ENCODE data around the gene ACBD6. TPM values are rescaled to one million over a fixed set of nuclear protein-coding genes. Genes with fewer than 3 reads are reported as not detected.
A peak's percentile ranks its signal among the peaks of the same experiment; 100 is the strongest.

The ACBD6 gene
- total and polyA plus RNA-seq, 2 experiments from 2014 or later: 75.7 to 88.8 TPM

DNA sequence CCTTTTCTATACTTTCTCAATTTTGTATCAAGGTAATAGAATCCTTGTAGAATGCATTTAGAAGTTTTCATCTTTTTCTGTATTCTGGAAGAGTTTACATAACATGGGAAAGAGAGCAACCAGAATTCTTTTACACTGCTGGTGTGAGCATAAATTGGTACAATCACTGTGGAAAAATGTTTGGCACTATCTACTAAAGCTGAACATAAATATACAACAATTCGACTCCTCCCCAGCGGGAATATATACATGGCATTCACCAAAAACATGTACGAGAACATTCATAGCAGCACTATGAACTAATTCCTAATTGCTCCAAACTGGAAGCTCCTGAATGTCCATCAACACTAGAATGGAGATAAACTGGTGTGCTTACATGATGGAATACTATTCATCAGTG lies 1.8 kb upstream of the ACBD6 start (continued):
- no peak for TF ChIP-seq JUNB (IDR thresholded peaks at IDR 0.05; ENCODE audit: unreplicated experiment)
- no peak for TF ChIP-seq ZNF331 (CRISPR knock-in tag; IDR thresholded peaks at IDR 0.05; ENCODE audit: low read depth)
- TF ChIP-seq NANOG (IDR thresholded peaks at IDR 0.05; ENCODE audit: borderline replicate concordance): no peak
- TF ChIP-seq STAT1 (IDR thresholded peaks at IDR 0.05; ENCODE audit: unreplicated experiment): no peak
- TF ChIP-seq ZNF114 (CRISPR knock-in tag; IDR thresholded peaks at IDR 0.05): no peak
- no peak for TF ChIP-seq CREB1 (CRISPR knock-in tag; IDR thresholded peaks at IDR 0.05; ENCODE audit: low read depth)

DNA sequence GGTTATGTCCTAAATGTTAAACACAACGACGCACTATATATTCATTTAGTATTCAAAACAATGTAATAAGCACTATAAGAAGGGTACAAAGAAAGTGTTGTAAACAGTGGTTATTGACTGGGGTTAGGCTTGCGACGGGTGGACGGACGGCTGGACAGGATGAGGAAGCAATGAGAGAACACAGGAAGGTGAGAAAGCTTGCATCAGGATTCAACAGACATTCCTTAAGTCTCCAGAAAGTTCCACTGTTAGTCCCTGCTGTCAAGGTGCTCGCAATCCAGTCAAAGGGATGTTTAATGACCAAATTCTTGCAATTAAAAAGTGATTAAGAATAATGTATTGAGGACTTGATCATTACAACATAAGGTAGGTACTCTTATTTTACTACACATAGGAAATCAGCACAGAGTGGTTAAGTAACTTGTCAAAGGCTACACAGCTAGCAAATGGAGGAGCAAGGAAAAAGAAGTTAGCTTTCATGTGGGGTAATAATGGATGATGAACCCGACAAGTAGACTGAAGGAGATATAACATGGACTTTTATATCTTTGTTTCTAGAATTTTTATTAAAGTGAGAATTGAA lies 994 bp upstream of the ACBD6 start:
- DNase-seq (ENCODE audit: low spot score): no peak
- H3K9me2 ChIP-seq (ENCODE audit: insufficient read depth): no peaks in the 10 kb centered on the region; the same call in 1 of the 2 replicates
- peak overlapping the region; percentile 96 for H3K27ac ChIP-seq (ENCODE audit: low read depth)
- peaks cover 36% of the 10 kb centered on the region for H3K79me2 ChIP-seq (replicated peaks; ENCODE audit: insufficient read depth)
- H2AFZ ChIP-seq: peak overlapping the region; percentile 99
- H4K20me1 ChIP-seq (replicated peaks; ENCODE audit: insufficient read depth): no peaks in the 10 kb centered on the region
- TF ChIP-seq, protein P1, sequence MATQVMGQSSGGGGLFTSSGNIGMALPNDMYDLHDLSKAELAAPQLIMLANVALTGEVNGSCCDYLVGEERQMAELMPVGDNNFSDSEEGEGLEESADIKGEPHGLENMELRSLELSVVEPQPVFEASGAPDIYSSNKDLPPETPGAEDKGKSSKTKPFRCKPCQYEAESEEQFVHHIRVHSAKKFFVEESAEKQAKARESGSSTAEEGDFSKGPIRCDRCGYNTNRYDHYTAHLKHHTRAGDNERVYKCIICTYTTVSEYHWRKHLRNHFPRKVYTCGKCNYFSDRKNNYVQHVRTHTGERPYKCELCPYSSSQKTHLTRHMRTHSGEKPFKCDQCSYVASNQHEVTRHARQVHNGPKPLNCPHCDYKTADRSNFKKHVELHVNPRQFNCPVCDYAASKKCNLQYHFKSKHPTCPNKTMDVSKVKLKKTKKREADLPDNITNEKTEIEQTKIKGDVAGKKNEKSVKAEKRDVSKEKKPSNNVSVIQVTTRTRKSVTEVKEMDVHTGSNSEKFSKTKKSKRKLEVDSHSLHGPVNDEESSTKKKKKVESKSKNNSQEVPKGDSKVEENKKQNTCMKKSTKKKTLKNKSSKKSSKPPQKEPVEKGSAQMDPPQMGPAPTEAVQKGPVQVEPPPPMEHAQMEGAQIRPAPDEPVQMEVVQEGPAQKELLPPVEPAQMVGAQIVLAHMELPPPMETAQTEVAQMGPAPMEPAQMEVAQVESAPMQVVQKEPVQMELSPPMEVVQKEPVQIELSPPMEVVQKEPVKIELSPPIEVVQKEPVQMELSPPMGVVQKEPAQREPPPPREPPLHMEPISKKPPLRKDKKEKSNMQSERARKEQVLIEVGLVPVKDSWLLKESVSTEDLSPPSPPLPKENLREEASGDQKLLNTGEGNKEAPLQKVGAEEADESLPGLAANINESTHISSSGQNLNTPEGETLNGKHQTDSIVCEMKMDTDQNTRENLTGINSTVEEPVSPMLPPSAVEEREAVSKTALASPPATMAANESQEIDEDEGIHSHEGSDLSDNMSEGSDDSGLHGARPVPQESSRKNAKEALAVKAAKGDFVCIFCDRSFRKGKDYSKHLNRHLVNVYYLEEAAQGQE (IDR thresholded peaks at IDR 0.05; ENCODE audit: unreplicated experiment): no peak
- TF ChIP-seq NANOG (IDR thresholded peaks at IDR 0.05; ENCODE audit: borderline replicate concordance) (no peak), JUNB (IDR thresholded peaks at IDR 0.05; ENCODE audit: unreplicated experiment) (no peak), CREB1 (CRISPR knock-in tag; IDR thresholded peaks at IDR 0.05; ENCODE audit: low read depth) (no peak), ZNF114 (CRISPR knock-in tag; IDR thresholded peaks at IDR 0.05) (no peak)
- TF ChIP-seq, protein P2, sequence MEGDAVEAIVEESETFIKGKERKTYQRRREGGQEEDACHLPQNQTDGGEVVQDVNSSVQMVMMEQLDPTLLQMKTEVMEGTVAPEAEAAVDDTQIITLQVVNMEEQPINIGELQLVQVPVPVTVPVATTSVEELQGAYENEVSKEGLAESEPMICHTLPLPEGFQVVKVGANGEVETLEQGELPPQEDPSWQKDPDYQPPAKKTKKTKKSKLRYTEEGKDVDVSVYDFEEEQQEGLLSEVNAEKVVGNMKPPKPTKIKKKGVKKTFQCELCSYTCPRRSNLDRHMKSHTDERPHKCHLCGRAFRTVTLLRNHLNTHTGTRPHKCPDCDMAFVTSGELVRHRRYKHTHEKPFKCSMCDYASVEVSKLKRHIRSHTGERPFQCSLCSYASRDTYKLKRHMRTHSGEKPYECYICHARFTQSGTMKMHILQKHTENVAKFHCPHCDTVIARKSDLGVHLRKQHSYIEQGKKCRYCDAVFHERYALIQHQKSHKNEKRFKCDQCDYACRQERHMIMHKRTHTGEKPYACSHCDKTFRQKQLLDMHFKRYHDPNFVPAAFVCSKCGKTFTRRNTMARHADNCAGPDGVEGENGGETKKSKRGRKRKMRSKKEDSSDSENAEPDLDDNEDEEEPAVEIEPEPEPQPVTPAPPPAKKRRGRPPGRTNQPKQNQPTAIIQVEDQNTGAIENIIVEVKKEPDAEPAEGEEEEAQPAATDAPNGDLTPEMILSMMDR (conservative IDR thresholded peaks at IDR 0.05; ENCODE audit: low read depth in 2 of 2): no peak
- TF ChIP-seq, protein P3, sequence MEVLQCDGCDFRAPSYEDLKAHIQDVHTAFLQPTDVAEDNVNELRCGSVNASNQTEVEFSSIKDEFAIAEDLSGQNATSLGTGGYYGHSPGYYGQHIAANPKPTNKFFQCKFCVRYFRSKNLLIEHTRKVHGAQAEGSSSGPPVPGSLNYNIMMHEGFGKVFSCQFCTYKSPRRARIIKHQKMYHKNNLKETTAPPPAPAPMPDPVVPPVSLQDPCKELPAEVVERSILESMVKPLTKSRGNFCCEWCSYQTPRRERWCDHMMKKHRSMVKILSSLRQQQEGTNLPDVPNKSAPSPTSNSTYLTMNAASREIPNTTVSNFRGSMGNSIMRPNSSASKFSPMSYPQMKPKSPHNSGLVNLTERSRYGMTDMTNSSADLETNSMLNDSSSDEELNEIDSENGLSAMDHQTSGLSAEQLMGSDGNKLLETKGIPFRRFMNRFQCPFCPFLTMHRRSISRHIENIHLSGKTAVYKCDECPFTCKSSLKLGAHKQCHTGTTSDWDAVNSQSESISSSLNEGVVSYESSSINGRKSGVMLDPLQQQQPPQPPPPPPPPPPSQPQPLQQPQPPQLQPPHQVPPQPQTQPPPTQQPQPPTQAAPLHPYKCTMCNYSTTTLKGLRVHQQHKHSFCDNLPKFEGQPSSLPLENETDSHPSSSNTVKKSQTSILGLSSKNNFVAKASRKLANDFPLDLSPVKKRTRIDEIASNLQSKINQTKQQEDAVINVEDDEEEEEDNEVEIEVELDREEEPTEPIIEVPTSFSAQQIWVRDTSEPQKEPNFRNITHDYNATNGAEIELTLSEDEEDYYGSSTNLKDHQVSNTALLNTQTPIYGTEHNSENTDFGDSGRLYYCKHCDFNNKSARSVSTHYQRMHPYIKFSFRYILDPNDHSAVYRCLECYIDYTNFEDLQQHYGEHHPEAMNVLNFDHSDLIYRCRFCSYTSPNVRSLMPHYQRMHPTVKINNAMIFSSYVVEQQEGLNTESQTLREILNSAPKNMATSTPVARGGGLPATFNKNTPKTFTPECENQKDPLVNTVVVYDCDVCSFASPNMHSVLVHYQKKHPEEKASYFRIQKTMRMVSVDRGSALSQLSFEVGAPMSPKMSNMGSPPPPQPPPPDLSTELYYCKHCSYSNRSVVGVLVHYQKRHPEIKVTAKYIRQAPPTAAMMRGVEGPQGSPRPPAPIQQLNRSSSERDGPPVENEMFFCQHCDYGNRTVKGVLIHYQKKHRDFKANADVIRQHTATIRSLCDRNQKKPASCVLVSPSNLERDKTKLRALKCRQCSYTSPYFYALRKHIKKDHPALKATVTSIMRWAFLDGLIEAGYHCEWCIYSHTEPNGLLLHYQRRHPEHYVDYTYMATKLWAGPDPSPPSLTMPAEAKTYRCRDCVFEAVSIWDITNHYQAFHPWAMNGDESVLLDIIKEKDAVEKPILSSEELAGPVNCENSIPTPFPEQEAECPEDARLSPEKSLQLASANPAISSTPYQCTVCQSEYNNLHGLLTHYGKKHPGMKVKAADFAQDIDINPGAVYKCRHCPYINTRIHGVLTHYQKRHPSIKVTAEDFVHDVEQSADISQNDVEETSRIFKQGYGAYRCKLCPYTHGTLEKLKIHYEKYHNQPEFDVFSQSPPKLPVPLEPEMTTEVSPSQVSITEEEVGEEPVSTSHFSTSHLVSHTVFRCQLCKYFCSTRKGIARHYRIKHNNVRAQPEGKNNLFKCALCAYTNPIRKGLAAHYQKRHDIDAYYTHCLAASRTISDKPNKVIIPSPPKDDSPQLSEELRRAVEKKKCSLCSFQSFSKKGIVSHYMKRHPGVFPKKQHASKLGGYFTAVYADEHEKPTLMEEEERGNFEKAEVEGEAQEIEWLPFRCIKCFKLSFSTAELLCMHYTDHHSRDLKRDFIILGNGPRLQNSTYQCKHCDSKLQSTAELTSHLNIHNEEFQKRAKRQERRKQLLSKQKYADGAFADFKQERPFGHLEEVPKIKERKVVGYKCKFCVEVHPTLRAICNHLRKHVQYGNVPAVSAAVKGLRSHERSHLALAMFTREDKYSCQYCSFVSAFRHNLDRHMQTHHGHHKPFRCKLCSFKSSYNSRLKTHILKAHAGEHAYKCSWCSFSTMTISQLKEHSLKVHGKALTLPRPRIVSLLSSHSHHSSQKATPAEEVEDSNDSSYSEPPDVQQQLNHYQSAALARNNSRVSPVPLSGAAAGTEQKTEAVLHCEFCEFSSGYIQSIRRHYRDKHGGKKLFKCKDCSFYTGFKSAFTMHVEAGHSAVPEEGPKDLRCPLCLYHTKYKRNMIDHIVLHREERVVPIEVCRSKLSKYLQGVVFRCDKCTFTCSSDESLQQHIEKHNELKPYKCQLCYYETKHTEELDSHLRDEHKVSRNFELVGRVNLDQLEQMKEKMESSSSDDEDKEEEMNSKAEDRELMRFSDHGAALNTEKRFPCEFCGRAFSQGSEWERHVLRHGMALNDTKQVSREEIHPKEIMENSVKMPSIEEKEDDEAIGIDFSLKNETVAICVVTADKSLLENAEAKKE (CRISPR knock-in tag; IDR thresholded peaks at IDR 0.05): no peak
- peaks cover 7% of the 10 kb centered on the region; the same call in 1 of the 2 replicates for H3F3A ChIP-seq (replicated peaks; ENCODE audit: low read depth)
- Mint-ChIP-seq H3K4me3 (peak overlapping the region; percentile 93), H3K36me3 (ENCODE audit: low read depth) (peaks cover 30% of the 10 kb centered on the region), H3K4me1 (peaks cover 19% of the 10 kb centered on the region), H3K27me3 (ENCODE audit: insufficient read depth, low read depth, poor library complexity) (peaks cover 8% of the 10 kb centered on the region), H3K9me3 (peaks cover 9% of the 10 kb centered on the region; the same call in 2 of the 3 replicates), H3K27ac (peak overlapping the region; percentile 94; the same call in 1 of the 2 replicates)
- H3K27me3 ChIP-seq (ENCODE audit: insufficient read depth): peaks cover 10% of the 10 kb centered on the region
- H3K36me3 ChIP-seq (ENCODE audit: insufficient read depth): no peaks in the 10 kb centered on the region
- peaks cover 12% of the 10 kb centered on the region for H3K4me1 ChIP-seq (ENCODE audit: insufficient read depth)
- peak overlapping the region; percentile 97 for H3K4me2 ChIP-seq
- ATAC-seq: no peak
- peak overlapping the region; percentile 86 for H3K4me3 ChIP-seq
